Bronchial epithelial cell (primary cell): ENCODE results near the gene TMEM82. TPM values are rescaled to one million over a fixed set of nuclear protein-coding genes. Genes with fewer than 3 reads are reported as not detected.

Experiments used
- DNase-seq: peaks from one replicate; pipeline ENCODE4 v3.0.0-alpha.2; 2010; ENCODE audit warnings: low read depth
- FAIRE-seq: peaks from 2 replicates; lab custom pipeline; 2011; peaks lifted over from hg19 to GRCh38; lab: Jason Lieb, UNC
- H3K27me3 ChIP-seq: 2 replicates; pipeline ENCODE4 v1.5.1; 2011; ENCODE audit warnings: low read length; ENCODE audit not compliant: control insufficient read depth, insufficient read depth
- H3K36me3 ChIP-seq: 2 replicates; pipeline ENCODE4 v1.5.1; 2011; ENCODE audit warnings: low read length; ENCODE audit not compliant: control insufficient read depth, insufficient read depth
- H3K4me3 ChIP-seq: 2 replicates; pipeline ENCODE4 v1.5.1; 2011; ENCODE audit warnings: mild to moderate bottlenecking, low read depth, low read length, control low read depth
- total RNA-seq: library from RNA; depleted of rRNA; stranded (reverse); fragments of >200 nt; gene quantifications from 2 replicates; pipeline ENCODE4 v1.2.1, GENCODE V29; 2014
- TF ChIP-seq, protein P1 (sequence below): IDR thresholded peaks from 2 replicates; pipeline ENCODE4 v1.5.1; 2011; ENCODE audit warnings: mild to moderate bottlenecking, moderate library complexity, low read length, control low read depth, inconsistent platforms; ENCODE audit not compliant: insufficient read depth, severe bottlenecking

Gene TMEM82
- total RNA-seq, 1 donor from 2014 or later: not detected

DNA sequence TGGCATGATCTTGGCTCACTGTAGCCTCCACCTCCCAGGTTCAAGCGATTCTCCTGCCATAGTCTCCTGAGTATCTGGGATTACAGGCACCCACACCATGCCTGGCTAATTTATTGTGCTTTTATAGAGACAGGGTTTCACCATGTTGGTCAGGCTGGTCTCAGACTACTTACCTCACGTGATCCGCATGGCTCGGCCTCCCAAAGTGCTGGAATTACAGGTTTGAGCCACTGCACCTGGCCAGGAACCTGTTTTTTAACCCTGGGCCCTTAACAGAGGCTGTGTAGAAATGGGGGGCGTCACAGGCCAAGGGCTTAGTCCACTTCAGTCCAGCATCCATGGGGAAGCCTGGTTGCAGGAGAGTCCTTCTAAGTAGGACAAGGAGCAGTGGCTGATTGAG, 25.6 kb downstream of the TMEM82 start:
- FAIRE-seq: no peak
- H3K36me3 ChIP-seq: peaks cover 40% of the 10 kb centered on the region

DNA sequence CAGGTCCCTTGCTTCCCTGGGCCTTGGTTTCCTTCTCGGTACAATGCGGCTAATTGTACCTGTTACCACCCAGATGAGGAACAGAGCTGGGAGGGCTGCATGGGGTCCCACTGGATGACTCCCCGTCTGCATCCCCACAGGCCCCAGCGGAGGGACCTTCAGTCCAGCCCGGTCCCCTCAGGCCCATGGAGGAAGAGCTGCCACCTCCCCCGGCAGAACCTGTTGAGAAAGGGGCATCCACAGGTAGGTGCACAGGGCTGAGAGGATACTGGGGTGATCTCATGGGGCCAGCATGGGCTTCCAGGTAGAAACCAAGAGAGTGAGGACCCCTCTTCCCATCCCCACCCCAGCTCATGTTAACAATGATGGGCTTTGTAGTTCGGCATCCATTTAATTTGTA, 26.1 kb downstream of the TMEM82 start:
- Histone ChIP-seq H3K27me3 (no peaks in the 10 kb centered on the region), H3K4me3 (no peak overlapping the region), H3K36me3 (peaks cover 40% of the 10 kb centered on the region)
- TF ChIP-seq, protein P1, sequence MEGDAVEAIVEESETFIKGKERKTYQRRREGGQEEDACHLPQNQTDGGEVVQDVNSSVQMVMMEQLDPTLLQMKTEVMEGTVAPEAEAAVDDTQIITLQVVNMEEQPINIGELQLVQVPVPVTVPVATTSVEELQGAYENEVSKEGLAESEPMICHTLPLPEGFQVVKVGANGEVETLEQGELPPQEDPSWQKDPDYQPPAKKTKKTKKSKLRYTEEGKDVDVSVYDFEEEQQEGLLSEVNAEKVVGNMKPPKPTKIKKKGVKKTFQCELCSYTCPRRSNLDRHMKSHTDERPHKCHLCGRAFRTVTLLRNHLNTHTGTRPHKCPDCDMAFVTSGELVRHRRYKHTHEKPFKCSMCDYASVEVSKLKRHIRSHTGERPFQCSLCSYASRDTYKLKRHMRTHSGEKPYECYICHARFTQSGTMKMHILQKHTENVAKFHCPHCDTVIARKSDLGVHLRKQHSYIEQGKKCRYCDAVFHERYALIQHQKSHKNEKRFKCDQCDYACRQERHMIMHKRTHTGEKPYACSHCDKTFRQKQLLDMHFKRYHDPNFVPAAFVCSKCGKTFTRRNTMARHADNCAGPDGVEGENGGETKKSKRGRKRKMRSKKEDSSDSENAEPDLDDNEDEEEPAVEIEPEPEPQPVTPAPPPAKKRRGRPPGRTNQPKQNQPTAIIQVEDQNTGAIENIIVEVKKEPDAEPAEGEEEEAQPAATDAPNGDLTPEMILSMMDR: no peak
- no peak for FAIRE-seq
- no peak for DNase-seq

More for the DNA sequence above, 25.6 kb downstream of the TMEM82 start:
- DNase-seq: no peak
- no peak overlapping the region for H3K4me3 ChIP-seq
- H3K27me3 ChIP-seq: no peaks in the 10 kb centered on the region
- TF ChIP-seq, protein P1: no peak

DNA sequence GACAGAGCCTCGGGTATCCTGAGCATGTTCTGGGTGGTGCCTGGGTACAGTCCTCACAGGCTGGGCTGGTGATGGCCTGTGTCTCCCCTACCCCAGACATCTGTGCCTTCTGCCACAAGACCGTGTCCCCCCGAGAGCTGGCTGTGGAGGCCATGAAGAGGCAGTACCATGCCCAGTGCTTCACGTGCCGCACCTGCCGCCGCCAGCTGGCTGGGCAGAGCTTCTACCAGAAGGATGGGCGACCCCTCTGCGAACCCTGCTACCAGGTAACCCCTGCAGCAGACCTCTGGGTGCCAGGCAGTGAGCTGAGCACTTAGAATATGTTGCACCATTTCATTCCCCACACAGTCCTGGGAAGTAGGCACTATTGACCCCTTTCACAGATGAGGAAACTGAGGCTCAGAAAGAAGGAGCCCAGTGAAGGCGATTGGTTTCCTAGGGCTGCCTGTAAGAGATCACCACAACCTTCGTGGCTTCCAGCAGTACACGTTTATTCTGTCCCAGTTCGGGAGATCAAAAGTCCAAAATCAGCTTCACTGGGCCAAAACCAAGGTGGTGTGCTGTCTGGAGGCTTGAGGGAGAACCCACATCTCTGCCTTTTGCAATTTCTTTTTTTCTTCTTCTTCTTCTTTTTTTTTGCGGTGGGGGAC, 28.1 kb downstream of the TMEM82 start:
- no peak for FAIRE-seq
- no peaks in the 10 kb centered on the region for H3K27me3 ChIP-seq
- no peak for DNase-seq
- peaks cover 44% of the 10 kb centered on the region for H3K36me3 ChIP-seq
- H3K4me3 ChIP-seq: no peak overlapping the region
- TF ChIP-seq, protein P1: no peak

DNA sequence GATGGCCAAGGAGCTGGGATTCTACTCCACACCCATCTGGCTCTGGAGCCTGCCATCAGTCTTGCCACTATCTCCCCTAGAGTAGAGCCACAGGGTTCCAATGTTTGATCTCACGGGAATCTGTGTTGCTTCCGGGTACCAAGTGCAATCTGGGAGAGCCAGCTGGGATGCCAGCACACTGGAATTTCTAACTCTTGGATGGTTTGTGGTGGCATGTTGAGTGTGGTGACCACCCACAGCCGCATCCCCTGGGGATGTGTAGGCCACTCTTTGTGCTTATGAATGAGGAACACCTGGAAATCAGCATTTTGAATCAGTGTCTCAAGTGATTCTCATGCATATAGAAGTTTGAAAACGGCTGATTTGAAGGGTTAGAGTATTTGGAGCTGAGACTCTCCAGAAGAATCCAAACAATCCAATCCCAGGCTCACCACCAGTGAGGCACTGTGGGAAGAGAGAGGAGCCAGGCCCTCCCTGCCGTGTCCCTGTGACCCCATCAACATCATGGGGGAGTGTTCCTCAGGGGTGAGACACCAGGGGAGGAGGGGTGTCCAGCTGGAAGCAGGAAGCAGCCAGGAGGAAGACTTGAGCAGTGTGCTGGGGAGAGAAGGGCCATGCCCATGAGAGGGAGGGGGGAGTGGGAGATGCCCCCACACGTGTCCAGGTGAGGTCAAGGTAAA, 29.7 kb downstream of the TMEM82 start:
- H3K4me3 ChIP-seq: no peak overlapping the region
- no peaks in the 10 kb centered on the region for H3K27me3 ChIP-seq
- peak; percentile 82 for FAIRE-seq
- H3K36me3 ChIP-seq: peaks cover 50% of the 10 kb centered on the region
- DNase-seq: no peak
- TF ChIP-seq, protein P1: no peak

DNA sequence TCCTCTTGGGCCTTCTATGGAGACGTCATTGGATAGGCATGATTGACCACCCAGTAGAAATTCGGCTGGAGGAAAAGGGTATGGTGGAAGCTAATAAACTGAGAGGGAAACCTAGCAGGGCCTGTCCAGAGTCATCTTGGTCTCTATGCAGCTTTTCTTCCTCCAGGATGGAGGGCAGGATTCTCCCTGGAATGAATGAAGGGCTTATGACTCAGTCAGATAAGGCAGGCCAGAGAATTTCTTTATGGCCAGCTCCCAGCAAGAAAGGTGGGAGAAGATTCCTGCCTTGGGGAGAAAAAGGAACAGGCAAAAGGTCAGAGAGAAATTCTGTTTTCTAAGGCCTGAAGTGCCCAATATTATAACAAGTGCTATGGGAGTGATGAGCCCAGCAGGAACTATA, 33.4 kb downstream of the TMEM82 start:
- Histone ChIP-seq H3K27me3 (no peaks in the 10 kb centered on the region), H3K4me3 (no peak overlapping the region), H3K36me3 (peaks cover 31% of the 10 kb centered on the region)
- TF ChIP-seq, protein P1: no peak
- FAIRE-seq: no peak
- no peak for DNase-seq
